AG04449 (cell line): ENCODE measurements around the gene SPATA9.

Experiments used
- CTCF ChIA-PET: fragments of 350-600 bp; formaldehyde crosslinking; extraction: SDS; loops from one replicate; lab custom pipeline; 2021; ENCODE audit warnings: antibody characterized with exemption; lab: Yijun Ruan, JAX
- POLR2A ChIA-PET: fragments of 400-600, 350-600 bp; formaldehyde crosslinking; extraction: SDS; loops from one replicate; lab custom pipeline; 2020; ENCODE audit warnings: antibody characterized with exemption, inconsistent platforms; lab: Yijun Ruan, JAX
- DNase-seq: peaks from one replicate; pipeline ENCODE4 v3.0.0-alpha.2; 2010; ENCODE audit warnings: low read depth, low spot score
- H3K4me3 ChIP-seq: 2 replicates; pipeline ENCODE4 v1.5.1; 2011; ENCODE audit warnings: low read depth, mild to moderate bottlenecking, control low read depth, low read length
- TF ChIP-seq, protein P1 (sequence below): IDR thresholded peaks from one replicate; pipeline ENCODE4 v1.5.1; 2011; ENCODE audit warnings: mild to moderate bottlenecking, moderate library complexity, low read length, control low read depth, inconsistent platforms; ENCODE audit not compliant: insufficient read depth; ENCODE audit errors: missing control alignments

Gene SPATA9

DNA sequence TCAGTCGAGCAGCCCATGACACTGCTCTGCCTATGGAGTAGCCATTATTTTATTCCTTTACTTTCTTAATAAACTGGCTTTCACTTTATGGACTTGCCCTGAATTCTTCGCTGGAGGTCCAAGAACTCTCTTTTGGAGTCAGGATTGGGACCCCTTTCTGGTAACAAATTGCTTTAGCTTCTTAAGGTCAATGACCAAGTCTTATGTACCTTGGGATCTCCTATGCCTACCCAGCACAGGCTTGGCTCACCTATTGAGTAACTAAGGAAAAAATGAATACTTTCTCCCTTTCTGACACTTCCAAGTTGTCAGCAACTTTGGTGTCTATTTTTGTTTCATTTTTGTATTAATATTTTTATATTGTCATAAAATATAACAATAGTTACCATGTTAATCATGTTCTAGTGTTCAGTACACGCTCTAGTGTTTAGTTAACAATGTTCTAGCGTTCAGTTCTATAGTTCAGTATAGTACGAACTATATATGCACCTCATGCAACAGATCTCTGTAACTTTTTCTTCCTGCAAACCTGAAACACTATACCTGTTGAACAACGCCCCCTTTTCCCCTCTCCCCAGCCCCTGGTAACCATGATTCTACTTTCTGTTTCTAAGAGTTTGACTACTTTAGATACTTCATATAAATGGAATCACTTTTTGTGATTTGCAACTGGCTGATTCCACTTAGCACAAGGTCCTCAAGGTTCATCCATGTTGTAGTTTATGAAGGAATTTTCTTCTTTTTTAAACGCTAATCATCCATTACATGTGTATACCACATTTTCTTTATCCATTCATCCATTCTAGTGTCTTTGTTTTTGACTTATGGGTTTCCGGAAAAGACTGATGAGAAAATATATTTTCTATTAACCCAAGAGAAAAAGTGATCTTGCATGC is 46.6 kb upstream of the SPATA9 start:
- TF ChIP-seq, protein P1, sequence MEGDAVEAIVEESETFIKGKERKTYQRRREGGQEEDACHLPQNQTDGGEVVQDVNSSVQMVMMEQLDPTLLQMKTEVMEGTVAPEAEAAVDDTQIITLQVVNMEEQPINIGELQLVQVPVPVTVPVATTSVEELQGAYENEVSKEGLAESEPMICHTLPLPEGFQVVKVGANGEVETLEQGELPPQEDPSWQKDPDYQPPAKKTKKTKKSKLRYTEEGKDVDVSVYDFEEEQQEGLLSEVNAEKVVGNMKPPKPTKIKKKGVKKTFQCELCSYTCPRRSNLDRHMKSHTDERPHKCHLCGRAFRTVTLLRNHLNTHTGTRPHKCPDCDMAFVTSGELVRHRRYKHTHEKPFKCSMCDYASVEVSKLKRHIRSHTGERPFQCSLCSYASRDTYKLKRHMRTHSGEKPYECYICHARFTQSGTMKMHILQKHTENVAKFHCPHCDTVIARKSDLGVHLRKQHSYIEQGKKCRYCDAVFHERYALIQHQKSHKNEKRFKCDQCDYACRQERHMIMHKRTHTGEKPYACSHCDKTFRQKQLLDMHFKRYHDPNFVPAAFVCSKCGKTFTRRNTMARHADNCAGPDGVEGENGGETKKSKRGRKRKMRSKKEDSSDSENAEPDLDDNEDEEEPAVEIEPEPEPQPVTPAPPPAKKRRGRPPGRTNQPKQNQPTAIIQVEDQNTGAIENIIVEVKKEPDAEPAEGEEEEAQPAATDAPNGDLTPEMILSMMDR = no peak
- no peak for DNase-seq
- ChIA-PET POLR2A (no interaction called here), CTCF (no interaction called here)
- no peak overlapping the region for H3K4me3 ChIP-seq

DNA sequence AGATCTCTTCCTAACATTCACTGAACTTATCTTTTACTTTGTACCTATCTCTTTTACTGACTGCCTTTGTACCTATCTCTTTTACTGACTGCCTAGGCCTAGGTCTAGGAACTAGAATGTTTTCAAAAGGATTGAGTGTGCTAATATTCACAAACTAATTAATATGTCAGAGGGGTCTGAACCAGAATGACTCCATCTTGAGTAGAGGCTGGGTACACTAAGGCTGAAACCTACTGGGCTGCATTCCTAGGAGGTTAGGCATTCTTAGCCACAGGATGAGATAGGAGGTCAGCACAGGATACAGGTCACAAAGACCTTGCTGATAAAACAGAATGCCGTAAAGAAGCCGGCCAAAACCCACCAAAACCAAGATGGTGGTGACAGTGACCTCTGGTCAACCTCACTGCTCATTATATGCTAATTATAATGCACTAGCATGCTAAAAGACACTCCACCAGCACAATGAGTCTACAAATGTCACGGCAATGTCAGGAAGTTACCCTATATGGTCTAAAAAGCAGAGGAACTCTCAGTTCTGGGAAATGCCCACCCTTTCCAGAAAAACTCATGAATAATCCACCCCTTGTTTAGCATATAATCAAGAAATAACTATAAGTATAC is 45.8 kb upstream of the SPATA9 start:
- no peak for DNase-seq
- ChIA-PET POLR2A (no interaction called here), CTCF (interaction anchor here (1.3 kb wide), 1 partner anchor 64 kb away, joined by 7 read pairs; no protein-coding TSS in a partner anchor)
- H3K4me3 ChIP-seq = no peak overlapping the region
- TF ChIP-seq, protein P1 = no peak

DNA sequence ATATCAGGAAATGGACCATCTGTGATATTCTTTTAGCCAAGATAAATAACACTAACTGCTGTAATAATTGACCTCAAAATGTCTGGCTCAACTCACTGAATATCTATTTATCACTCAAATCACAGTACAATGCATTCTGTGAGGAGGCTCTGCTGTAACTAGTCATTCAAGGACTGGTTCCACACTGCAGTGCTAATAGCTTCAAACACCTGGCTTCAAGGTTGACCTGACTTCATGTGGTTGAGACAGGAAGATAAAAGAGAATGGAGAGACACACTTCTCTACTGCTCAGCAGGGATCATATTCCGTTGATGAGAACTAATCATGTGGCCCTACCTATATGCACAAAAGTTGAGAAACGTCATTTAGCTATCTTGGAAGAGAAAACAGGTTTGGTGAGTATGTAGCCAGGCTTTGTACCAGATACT is 45.0 kb upstream of the SPATA9 start:
- TF ChIP-seq, protein P1 = no peak
- ChIA-PET CTCF (interaction anchor here (1.2 to 1.3 kb wide), 2 partner anchors 60 to 64 kb away, joined by 3 to 7 read pairs; no protein-coding TSS in a partner anchor), POLR2A (no interaction called here)
- no peak overlapping the region for H3K4me3 ChIP-seq
- DNase-seq = no peak

DNA sequence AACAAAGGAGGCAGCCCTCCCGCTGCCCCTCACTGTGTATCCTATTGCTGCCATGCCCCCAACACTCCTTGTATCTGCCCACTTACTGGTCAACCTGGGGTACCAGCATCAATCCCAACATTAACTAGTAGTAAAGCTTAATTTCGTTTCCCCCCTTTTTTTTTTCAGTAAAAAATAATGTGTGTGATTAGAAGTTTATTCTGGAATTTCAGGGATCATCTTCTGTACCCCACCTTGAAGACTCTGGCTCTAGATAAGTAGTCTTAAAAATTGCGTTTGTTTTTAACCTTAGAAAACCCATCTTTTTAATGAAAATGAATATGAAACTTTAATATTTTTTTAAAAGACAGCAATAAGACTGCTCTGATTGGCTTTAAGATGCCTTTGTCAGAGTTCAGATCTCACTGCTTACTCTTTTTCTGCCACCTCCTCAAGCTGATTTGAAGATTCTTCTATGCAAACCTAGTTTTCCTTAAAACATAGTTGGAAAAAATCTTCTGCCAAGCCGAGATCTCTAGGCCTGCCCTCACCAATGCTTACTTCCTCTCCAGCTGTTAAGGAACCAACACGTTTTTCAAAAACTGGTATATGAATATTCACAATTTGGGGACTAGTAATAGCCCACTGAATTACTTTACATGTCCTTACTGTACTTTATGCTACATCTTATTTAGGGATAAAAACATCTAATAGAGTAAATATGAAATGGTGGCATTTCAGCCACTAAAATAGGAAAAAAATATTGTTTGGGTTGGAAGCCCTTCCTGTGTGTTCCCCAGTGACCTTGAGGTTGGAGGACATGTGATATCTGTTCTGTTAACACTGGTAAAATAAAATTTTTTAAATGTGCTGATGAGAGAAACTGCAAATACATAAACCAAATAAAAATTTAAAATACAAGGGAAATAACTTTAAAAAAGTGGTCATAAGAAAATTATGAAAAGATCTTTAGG is 44.3 kb upstream of the SPATA9 start:
- ChIA-PET POLR2A (no interaction called here), CTCF (interaction anchor here (0.7 to 1.5 kb wide), 4 partner anchors 59 to 80 kb away, joined by 3 to 7 read pairs (median 4); no protein-coding TSS in a partner anchor)
- TF ChIP-seq, protein P1 = no peak
- H3K4me3 ChIP-seq = no peak overlapping the region
- no peak for DNase-seq

DNA sequence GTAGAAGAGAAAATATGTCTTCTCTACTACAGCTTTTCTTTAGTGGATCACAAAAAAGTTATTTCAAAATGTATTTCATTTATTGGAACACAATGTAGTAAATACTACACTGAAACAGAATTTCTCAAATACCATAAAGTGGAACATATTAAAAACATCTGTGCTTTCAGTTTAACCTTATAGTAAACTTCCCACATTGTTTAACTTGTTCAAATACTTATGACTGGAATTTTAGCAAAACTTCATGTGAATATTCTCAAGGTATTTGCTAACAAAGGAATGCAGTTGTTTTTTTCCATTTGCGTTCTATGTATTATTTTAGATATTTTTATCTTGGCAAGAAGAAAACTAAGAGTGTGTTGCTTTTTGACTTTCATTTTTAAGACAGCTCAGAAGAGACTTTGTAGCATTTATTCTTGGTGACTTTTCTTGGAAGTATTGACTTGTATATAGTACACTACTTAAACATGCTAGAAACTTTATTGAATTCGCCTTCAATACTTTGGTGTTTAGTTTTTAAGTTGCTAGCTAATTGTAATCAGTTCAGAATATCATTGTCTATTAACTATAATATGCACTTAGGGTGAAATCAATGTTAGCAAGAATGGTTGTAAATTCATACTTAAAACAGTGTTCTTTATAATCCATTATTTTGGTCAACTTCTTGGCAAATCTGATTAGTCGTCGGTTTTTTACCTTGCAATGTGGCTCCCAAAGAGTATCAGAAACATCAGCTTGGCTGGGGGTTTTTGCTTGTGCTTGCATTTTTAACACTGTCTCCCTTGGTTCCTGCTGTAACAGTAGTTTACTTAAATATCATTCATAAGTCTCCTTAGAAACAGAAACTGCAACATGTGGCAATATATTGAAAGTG is 43.4 kb upstream of the SPATA9 start:
- TF ChIP-seq, protein P1 = no peak
- no peak overlapping the region for H3K4me3 ChIP-seq
- ChIA-PET CTCF (interaction anchor here (0.7 to 1.7 kb wide), 7 partner anchors 9 to 127 kb away, joined by 3 to 9 read pairs (median 4); no protein-coding TSS in a partner anchor), POLR2A (interaction anchor here (0.6 kb wide), 1 partner anchor 9 kb away, joined by 3 read pairs; no protein-coding TSS in a partner anchor)
- DNase-seq = peak; percentile 74
